GM20000 (cell line): Measurements from ENCODE around the gene CDH12.

Experiments
- DNase-seq: peaks from one replicate; pipeline ENCODE4 v3.0.0; 2012; ENCODE audit warnings: low spot score
- TF ChIP-seq, protein P1 (sequence below): IDR thresholded peaks from 2 replicates; pipeline ENCODE4 v1.5.1; 2012; ENCODE audit warnings: mild to moderate bottlenecking, control low read depth; ENCODE audit errors: extremely low read depth, missing control alignments

The CDH12 gene

DNA sequence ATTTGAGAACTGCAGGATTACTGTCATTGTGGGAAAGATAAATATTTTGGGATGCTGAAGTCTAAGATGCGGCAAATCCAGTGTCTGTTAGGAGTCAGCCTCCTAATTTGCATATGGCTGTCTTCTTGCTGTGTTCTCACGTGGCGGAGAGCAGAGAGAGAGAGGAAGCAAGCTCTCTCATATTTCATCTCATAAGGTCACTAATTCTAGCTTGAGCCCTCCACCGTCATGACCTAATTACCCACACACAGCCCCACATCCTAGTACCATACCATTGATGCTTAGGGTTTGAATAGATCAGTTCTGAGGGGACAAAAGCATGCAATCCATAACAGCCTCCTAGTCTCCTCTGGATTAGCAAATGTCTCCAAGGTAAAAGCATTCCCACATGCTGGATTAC is 124.5 kb downstream of the CDH12 start:
- TF ChIP-seq, protein P1, sequence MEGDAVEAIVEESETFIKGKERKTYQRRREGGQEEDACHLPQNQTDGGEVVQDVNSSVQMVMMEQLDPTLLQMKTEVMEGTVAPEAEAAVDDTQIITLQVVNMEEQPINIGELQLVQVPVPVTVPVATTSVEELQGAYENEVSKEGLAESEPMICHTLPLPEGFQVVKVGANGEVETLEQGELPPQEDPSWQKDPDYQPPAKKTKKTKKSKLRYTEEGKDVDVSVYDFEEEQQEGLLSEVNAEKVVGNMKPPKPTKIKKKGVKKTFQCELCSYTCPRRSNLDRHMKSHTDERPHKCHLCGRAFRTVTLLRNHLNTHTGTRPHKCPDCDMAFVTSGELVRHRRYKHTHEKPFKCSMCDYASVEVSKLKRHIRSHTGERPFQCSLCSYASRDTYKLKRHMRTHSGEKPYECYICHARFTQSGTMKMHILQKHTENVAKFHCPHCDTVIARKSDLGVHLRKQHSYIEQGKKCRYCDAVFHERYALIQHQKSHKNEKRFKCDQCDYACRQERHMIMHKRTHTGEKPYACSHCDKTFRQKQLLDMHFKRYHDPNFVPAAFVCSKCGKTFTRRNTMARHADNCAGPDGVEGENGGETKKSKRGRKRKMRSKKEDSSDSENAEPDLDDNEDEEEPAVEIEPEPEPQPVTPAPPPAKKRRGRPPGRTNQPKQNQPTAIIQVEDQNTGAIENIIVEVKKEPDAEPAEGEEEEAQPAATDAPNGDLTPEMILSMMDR: no peak
- no peak for DNase-seq

DNA sequence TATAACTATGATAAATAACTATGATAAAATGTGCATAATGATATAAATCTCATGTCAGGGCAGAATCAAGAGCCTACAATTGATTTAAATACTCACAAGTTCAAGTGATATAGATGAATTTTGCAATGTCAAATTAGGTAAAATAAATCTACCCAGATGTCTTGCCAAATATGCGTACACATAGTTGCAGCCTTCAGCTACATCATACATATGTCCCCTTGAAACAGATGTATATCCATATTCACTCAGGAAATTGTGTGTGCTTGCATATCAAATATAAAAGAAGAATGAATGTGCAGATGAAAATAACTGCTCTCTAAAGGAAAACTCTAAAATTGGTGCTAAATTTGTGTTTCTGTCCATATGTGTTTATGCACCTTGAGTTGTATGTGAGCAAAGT is 130.7 kb downstream of the CDH12 start:
- no peak for DNase-seq
- TF ChIP-seq, protein P1: no peak

DNA sequence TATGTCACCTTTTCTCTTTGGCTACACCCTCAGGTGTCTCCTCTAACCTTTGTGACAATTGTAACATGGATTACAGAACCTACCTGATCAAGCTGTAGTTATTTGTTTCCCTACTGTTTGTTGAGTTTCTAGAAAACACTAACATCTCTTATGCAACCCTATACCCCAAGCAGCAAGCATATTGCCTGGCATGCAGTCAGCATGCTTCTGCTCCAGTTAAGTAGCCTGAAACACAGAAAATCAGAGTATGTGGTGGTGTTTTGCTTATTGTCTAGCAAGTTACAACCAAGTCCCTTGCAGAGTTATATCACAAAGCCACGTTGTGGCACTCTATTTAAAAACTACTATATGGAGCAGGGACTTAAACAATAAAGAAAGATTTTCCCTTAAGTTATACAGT is 131.1 kb downstream of the CDH12 start:
- no peak for DNase-seq
- TF ChIP-seq, protein P1: no peak

DNA sequence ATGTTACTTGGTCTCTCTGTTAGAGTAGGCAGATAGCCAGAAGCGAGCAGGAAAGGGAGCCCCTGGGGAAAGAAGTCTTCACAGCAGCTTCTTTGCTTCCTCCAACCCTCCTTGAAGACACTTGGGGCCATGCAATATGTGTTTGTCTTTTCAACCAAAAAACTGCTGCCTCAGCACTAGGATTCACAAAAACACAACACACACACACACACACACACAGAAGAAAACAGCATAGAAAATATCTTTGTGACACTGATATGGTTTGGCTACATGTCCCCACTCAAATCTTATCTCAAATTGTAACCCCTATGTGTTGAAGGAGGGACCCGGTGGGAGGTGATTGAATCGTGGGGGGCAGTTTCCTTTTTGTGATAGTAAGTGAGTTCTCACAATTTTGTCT is 133.3 kb downstream of the CDH12 start:
- TF ChIP-seq, protein P1: no peak
- DNase-seq: no peak

DNA sequence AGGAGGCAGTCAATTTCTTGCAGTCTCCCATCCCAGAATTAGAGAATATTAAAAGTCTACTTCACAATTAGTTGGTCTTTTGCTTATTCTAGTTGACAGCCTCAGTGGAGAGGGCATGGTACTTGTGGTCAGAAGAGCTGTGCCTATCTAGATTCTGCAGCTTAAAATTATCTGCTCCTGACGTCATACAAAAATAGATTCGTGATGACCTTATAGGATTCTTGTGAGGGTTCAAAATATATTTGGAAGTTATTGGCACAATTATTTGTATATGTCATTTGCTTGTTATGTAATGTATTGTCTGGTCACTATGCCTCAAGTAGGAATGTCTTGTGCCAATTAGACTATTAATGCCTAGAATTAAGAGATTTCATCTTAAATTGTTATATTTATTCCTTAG is 142.5 kb downstream of the CDH12 start:
- DNase-seq: no peak
- TF ChIP-seq, protein P1: no peak

DNA sequence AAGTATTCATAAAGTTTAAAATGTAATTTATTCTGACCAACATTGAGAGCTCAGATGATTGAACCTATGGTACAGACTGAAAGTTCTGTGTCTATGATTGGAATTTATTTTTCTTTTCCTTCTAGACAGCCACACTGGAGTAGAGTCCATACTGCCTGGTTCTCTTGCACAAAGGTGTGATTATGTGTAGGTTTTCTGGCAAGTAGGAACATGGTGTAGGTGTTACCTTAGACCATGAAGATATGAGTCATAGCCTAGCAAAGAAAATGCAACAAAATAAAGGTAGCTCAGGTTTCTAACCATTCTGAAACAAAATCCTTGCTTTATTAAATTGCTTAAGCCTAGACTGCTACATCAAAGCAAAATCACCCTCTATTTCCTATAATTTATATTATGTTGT is 143.4 kb downstream of the CDH12 start:
- no peak for DNase-seq
- TF ChIP-seq, protein P1: no peak

DNA sequence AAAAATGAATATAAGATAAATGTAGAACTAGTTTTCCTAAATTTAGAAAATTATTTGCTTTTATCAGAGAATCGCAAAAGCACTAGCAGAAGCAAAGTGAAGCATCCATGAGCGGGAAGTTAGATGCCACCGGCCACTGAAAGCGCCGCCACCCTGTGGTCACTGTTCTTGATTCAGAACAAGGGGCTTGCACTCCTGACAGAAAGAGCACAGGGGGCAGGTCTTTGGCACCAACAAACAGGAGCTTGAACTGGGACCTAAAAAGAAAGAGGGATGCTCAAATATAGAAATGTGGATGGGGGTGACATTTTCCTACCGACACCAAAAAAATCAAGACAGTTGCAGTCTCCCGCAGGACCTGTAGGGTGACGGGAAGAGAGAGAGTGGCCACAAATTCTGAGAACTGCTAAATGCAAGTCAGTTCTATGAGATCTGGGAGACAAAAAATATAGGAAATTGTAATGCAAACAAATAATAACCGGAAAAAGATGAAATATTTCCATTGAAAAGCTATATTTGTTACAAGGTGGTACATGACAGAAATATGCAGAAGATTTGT is 144.3 kb downstream of the CDH12 start:
- TF ChIP-seq, protein P1: no peak
- no peak for DNase-seq
